ENCODE measurements around the gene LDLRAD4.

Gene LDLRAD4

GRCh38 chr18:13245481-13246000, 27.0 kb downstream of the LDLRAD4 start:
- Histone ChIP-seq H2AK5ac (ENCODE audit: low read length, severe bottlenecking) (no peak overlapping the region), H3K4me2 (ENCODE audit: low read length, poor library complexity, severe bottlenecking) (no peak overlapping the region), H3K79me1 (replicated peaks; ENCODE audit: low read length, poor library complexity, severe bottlenecking) (no peaks in the 10 kb centered on the region), H3K4me1 (ENCODE audit: control insufficient read depth, insufficient read depth, low read depth, low read length) (no peaks in the 10 kb centered on the region), H4K8ac (ENCODE audit: low read length) (no peak overlapping the region), H3K27ac (ENCODE audit: low read length, poor library complexity, severe bottlenecking) (no peak overlapping the region), H3K23ac (ENCODE audit: low read length in 2 of 2) (no peak overlapping the region), H4K91ac (ENCODE audit: low read length) (no peak overlapping the region), H3K27me3 (ENCODE audit: control insufficient read depth in 1 of 2, insufficient read depth in 1 of 2, low read length in 2 of 2) (no peaks in the 10 kb centered on the region), H3K9ac (ENCODE audit: low read length) (no peak overlapping the region), H2AFZ (ENCODE audit: low read depth, low read length) (no peak overlapping the region), H3K14ac (ENCODE audit: low read length in 2 of 2) (no peak overlapping the region), H2BK5ac (ENCODE audit: low read depth, low read length, poor library complexity, severe bottlenecking) (no peak overlapping the region), H2BK12ac (ENCODE audit: low read length in 2 of 2) (no peak overlapping the region), H2BK120ac (ENCODE audit: low read depth, low read length) (no peak overlapping the region), H3K18ac (ENCODE audit: low read depth in 1 of 2, low read length in 2 of 2) (no peak overlapping the region), H3K36me3 (ENCODE audit: control insufficient read depth in 1 of 2, insufficient read depth in 2 of 2, low read depth in 1 of 2, low read length in 2 of 2) (no peaks in the 10 kb centered on the region), H3K4me3 (ENCODE audit: insufficient read depth in 1 of 2, low read depth in 1 of 2, low read length in 2 of 2) (no peak overlapping the region), H2BK15ac (ENCODE audit: low read depth, poor library complexity, severe bottlenecking) (no peak overlapping the region), H3K9me3 (ENCODE audit: control insufficient read depth, low read length) (no peaks in the 10 kb centered on the region), H3K4ac (ENCODE audit: low read depth in 1 of 2, low read length in 2 of 2) (no peak overlapping the region)
- DNase-seq: no peak
- 78% methylated on average over 6 of the region's 6 CpGs for WGBS

GRCh38 chr18:13246121-13246520, 27.6 kb downstream of the LDLRAD4 start:
- no peaks in the 10 kb centered on the region for H3K9me3 ChIP-seq (ENCODE audit: control insufficient read depth, low read length)
- no peak overlapping the region for H3K27ac ChIP-seq (ENCODE audit: low read length, poor library complexity, severe bottlenecking)
- H2AK5ac ChIP-seq (ENCODE audit: low read length, severe bottlenecking): no peak overlapping the region
- H2BK120ac ChIP-seq (ENCODE audit: low read depth, low read length): no peak overlapping the region
- H3K23ac ChIP-seq (ENCODE audit: low read length in 2 of 2): no peak overlapping the region
- H3K27me3 ChIP-seq (ENCODE audit: control insufficient read depth in 1 of 2, insufficient read depth in 1 of 2, low read length in 2 of 2): no peaks in the 10 kb centered on the region
- H3K18ac ChIP-seq (ENCODE audit: low read depth in 1 of 2, low read length in 2 of 2): no peak overlapping the region
- H3K4me3 ChIP-seq (ENCODE audit: insufficient read depth in 1 of 2, low read depth in 1 of 2, low read length in 2 of 2): no peak overlapping the region
- H2BK15ac ChIP-seq (ENCODE audit: low read depth, poor library complexity, severe bottlenecking): no peak overlapping the region
- no peaks in the 10 kb centered on the region for H3K4me1 ChIP-seq (ENCODE audit: control insufficient read depth, insufficient read depth, low read depth, low read length)
- H3K4me2 ChIP-seq (ENCODE audit: low read length, poor library complexity, severe bottlenecking): no peak overlapping the region
- no peak overlapping the region for H4K8ac ChIP-seq (ENCODE audit: low read length)
- no peak overlapping the region for H3K4ac ChIP-seq (ENCODE audit: low read depth in 1 of 2, low read length in 2 of 2)
- no peaks in the 10 kb centered on the region for H3K79me1 ChIP-seq (replicated peaks; ENCODE audit: low read length, poor library complexity, severe bottlenecking)
- H3K9ac ChIP-seq (ENCODE audit: low read length): no peak overlapping the region
- H4K91ac ChIP-seq (ENCODE audit: low read length): no peak overlapping the region
- H3K14ac ChIP-seq (ENCODE audit: low read length in 2 of 2): no peak overlapping the region
- no peaks in the 10 kb centered on the region for H3K36me3 ChIP-seq (ENCODE audit: control insufficient read depth in 1 of 2, insufficient read depth in 2 of 2, low read depth in 1 of 2, low read length in 2 of 2)
- no peak overlapping the region for H2BK5ac ChIP-seq (ENCODE audit: low read depth, low read length, poor library complexity, severe bottlenecking)
- no peak for DNase-seq
- WGBS: 89% methylated on average over 9 of the region's 9 CpGs
- no peak overlapping the region for H2BK12ac ChIP-seq (ENCODE audit: low read length in 2 of 2)
- no peak overlapping the region for H2AFZ ChIP-seq (ENCODE audit: low read depth, low read length)

GRCh38 chr18:13246591-13246990, 28.0 kb downstream of the LDLRAD4 start:
- 91% methylated on average over 3 of the region's 3 CpGs for WGBS
- no peak overlapping the region for H2BK15ac ChIP-seq (ENCODE audit: low read depth, poor library complexity, severe bottlenecking)
- no peak overlapping the region for H2AFZ ChIP-seq (ENCODE audit: low read depth, low read length)
- H3K4ac ChIP-seq (ENCODE audit: low read depth in 1 of 2, low read length in 2 of 2): no peak overlapping the region
- no peak overlapping the region for H3K4me2 ChIP-seq (ENCODE audit: low read length, poor library complexity, severe bottlenecking)
- H3K4me3 ChIP-seq (ENCODE audit: insufficient read depth in 1 of 2, low read depth in 1 of 2, low read length in 2 of 2): no peak overlapping the region
- no peak overlapping the region for H4K91ac ChIP-seq (ENCODE audit: low read length)
- H2BK120ac ChIP-seq (ENCODE audit: low read depth, low read length): no peak overlapping the region
- H2BK5ac ChIP-seq (ENCODE audit: low read depth, low read length, poor library complexity, severe bottlenecking): no peak overlapping the region
- H3K79me1 ChIP-seq (replicated peaks; ENCODE audit: low read length, poor library complexity, severe bottlenecking): no peaks in the 10 kb centered on the region
- H2BK12ac ChIP-seq (ENCODE audit: low read length in 2 of 2): no peak overlapping the region
- no peak overlapping the region for H3K14ac ChIP-seq (ENCODE audit: low read length in 2 of 2)
- H3K4me1 ChIP-seq (ENCODE audit: control insufficient read depth, insufficient read depth, low read depth, low read length): no peaks in the 10 kb centered on the region
- H3K27ac ChIP-seq (ENCODE audit: low read length, poor library complexity, severe bottlenecking): no peak overlapping the region
- H3K18ac ChIP-seq (ENCODE audit: low read depth in 1 of 2, low read length in 2 of 2): no peak overlapping the region
- H4K8ac ChIP-seq (ENCODE audit: low read length): no peak overlapping the region
- no peak for DNase-seq
- H3K9me3 ChIP-seq (ENCODE audit: control insufficient read depth, low read length): no peaks in the 10 kb centered on the region
- no peak overlapping the region for H2AK5ac ChIP-seq (ENCODE audit: low read length, severe bottlenecking)
- no peak overlapping the region for H3K23ac ChIP-seq (ENCODE audit: low read length in 2 of 2)
- no peaks in the 10 kb centered on the region for H3K27me3 ChIP-seq (ENCODE audit: control insufficient read depth in 1 of 2, insufficient read depth in 1 of 2, low read length in 2 of 2)
- H3K9ac ChIP-seq (ENCODE audit: low read length): no peak overlapping the region
- no peaks in the 10 kb centered on the region for H3K36me3 ChIP-seq (ENCODE audit: control insufficient read depth in 1 of 2, insufficient read depth in 2 of 2, low read depth in 1 of 2, low read length in 2 of 2)

- no peaks in the 10 kb centered on the region for H3K4me1 ChIP-seq (ENCODE audit: control insufficient read depth, insufficient read depth, low read depth, low read length)
- H2AFZ ChIP-seq (ENCODE audit: low read depth, low read length): no peak overlapping the region
- no peaks in the 10 kb centered on the region for H3K9me3 ChIP-seq (ENCODE audit: control insufficient read depth, low read length)
- H3K36me3 ChIP-seq (ENCODE audit: control insufficient read depth in 1 of 2, insufficient read depth in 2 of 2, low read depth in 1 of 2, low read length in 2 of 2): no peaks in the 10 kb centered on the region
- H3K14ac ChIP-seq (ENCODE audit: low read length in 2 of 2): no peak overlapping the region
- no peaks in the 10 kb centered on the region for H3K79me1 ChIP-seq (replicated peaks; ENCODE audit: low read length, poor library complexity, severe bottlenecking)
- H3K9ac ChIP-seq (ENCODE audit: low read length): no peak overlapping the region
- H3K27ac ChIP-seq (ENCODE audit: low read length, poor library complexity, severe bottlenecking): no peak overlapping the region
- H3K4ac ChIP-seq (ENCODE audit: low read depth in 1 of 2, low read length in 2 of 2): no peak overlapping the region
- no peak overlapping the region for H4K91ac ChIP-seq (ENCODE audit: low read length)
- no peak overlapping the region for H3K18ac ChIP-seq (ENCODE audit: low read depth in 1 of 2, low read length in 2 of 2)
- no peak overlapping the region for H2BK120ac ChIP-seq (ENCODE audit: low read depth, low read length)
- H3K27me3 ChIP-seq (ENCODE audit: control insufficient read depth in 1 of 2, insufficient read depth in 1 of 2, low read length in 2 of 2): no peaks in the 10 kb centered on the region
- no peak overlapping the region for H3K4me3 ChIP-seq (ENCODE audit: insufficient read depth in 1 of 2, low read depth in 1 of 2, low read length in 2 of 2)
- no peak overlapping the region for H2BK15ac ChIP-seq (ENCODE audit: low read depth, poor library complexity, severe bottlenecking)
- no peak overlapping the region for H4K8ac ChIP-seq (ENCODE audit: low read length)
- H2AK5ac ChIP-seq (ENCODE audit: low read length, severe bottlenecking): no peak overlapping the region
- DNase-seq: no peak
- no peak overlapping the region for H3K23ac ChIP-seq (ENCODE audit: low read length in 2 of 2)
- no peak overlapping the region for H2BK5ac ChIP-seq (ENCODE audit: low read depth, low read length, poor library complexity, severe bottlenecking)
- no peak overlapping the region for H2BK12ac ChIP-seq (ENCODE audit: low read length in 2 of 2)
- 93% methylated on average over 14 of the region's 14 CpGs for WGBS
- H3K4me2 ChIP-seq (ENCODE audit: low read length, poor library complexity, severe bottlenecking): no peak overlapping the region
Observed at GRCh38 chr18:13247506-13247905, 28.9 kb downstream of the LDLRAD4 start.

Data from mesenchymal stem cell (in vitro differentiated cells and primary cell).